NCI-H2171 treated with DMSO at 0.1 percent for 48 hours (cell line): ENCODE data around the gene ATP4B.
"Not testable (repeated sequence)": the region's sequence is repeated elsewhere in the genome, so short reads cannot be mapped to it uniquely, and the experiment has no call there.

Source experiments
- DNase-seq: peaks from one replicate; lab custom pipeline; 2025; lab: John Stamatoyannopoulos, UW

ATP4B gene

DNA sequence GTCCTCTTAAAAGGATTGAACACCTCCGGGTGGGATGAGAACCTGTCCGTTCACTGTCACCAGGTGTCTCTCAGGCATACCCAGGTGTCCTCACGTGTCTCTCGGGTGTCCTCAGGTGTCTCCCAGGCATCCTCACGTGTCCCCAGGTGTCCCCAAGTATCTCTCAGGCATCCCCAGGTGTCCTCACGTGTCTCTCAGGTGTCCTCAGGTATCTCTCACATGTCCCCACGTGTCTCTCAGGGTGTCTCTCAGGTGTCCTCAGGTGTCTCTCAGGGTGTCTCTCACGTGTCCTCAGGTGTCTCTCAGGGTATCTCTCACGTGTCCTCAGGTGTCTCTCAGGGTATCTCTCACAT, 33.8 kb downstream of the ATP4B start:
- no peak for DNase-seq

DNA sequence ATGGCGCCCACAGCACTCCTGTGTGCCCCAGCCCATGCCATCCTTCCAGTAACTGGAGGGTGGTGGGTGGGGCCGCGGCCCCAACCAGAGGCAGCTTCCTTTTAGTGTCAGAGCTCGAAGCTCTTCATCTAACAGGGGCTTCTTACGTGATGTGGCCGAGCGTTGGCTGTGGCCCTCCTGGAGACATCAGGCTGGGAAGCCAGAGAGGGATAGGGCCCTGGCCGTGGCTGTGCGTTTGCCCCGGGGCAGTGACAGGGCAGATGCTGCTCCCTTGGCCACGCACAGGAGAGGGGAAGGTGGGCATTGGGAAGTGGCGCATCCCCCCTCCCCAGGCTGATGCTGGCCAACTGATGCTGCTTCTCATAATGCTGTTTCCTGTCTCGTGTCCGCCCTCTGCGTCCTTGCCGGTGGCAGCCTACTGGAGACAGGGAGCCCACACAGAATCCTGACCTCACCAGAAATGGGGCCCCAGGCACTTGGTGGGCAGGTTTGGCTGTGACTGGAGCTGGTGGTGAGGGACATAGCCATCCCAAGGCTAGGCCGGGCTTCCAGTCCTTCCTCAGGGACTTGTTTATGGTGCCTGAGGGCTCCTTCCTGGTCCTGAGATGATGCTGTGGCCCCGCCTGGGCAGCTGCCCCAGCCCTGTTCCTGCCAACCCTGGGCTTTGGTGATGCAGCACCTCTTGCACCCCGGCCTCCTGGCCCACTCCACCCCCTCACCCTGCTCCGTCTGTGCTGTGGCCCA, 34.3 kb downstream of the ATP4B start:
- no peak for DNase-seq

DNA sequence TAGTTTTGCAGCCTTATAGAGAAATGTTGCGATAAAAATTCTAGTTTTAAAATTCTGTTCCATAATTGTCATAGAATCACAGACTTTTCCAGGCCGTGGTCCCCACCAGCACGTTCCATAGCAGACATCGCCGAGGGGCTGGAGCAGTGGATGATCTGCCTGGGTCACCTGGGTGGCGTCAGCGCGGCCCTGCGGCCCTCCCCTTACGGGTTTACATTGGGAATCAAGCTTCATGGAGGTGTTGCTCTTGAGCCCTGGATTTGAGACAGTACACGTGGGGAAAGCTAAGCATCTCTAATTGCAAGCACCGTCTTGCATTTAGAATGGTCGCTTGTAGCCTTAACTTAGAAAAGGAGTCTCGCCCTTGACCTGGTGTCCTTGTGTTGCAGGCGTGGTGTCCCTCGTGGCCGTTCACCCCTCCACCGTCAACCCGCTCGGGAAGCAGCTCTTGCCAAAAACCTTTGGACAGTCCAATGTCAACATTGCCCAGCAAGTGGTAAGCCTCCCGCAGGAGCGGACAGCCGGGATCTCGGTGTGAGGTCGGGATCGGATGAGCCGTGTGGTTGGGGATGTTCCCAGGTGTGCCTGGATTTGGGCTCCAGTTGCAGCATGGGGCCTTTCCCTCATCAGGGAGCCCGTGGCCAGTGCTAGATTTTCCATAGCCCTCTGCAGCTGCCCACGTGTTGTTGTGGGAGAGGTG, 35.1 kb downstream of the ATP4B start:
- DNase-seq = no peak

DNA sequence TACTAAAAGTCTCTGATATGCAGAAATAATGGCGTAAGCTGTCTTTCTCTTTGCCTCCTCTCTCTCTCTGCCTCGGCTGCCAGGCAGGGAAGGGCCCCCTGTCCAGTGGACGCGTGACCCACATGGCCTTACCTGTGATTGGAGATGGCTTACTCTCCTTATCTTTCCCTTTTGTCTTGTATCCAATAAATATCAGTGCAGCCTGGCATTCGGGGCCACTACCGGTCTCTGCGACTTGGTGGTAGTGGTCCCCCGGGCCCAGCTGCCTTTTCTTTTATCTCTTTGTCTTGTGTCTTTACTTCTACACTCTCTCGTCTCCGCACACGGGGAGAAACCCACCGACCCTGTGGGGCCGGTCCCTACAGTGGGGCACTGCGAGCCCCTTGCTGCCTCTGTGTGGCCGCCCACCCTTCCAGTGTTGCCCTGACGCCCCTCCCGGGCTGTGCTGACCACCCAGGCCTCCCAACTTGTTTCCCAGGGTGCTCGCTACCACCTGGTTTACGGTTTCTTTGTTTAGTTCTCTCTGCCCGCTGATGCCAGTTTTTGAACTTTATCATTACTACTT, 35.9 kb downstream of the ATP4B start:
- DNase-seq = not testable (repeated sequence)

DNA sequence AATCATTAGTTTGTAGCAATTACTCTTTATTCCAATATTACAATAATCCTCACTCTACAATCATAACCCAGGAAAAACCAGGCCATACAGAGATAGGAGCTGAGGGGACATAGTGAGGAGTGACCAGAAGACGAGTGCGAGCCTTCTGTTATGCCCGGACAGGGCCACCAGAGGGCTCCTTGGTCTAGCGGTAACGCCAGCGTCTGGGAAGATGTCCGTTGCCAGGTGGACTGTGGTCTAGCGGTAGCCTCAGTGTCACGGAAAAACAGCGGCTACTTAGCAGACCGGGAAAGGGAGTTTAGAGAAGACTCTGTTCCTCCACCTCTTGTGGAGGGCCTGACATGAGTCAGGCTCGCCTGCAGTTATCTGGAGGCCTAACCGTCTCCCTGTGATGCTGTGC, 36.5 kb downstream of the ATP4B start:
- not testable (repeated sequence) for DNase-seq

DNA sequence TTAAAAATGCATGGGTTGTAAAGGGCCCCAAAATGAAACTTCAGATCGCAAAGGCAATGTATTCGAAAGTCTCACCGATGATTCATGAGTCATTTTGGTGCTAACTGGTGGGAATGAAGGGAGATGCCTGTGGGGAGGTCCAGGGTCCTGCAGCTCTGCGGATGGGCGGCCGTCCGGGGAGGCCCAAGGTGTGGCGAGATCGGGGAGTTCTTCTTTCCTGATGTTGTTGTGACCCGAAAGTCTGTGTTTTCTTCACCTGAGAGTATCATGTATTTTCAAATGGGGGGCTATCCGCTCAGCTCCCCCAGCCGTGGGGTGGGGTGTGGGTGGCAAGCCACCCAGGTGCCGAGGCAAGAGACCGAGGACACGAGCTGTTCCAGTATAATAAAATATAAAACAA, 37.0 kb downstream of the ATP4B start:
- no peak for DNase-seq

DNA sequence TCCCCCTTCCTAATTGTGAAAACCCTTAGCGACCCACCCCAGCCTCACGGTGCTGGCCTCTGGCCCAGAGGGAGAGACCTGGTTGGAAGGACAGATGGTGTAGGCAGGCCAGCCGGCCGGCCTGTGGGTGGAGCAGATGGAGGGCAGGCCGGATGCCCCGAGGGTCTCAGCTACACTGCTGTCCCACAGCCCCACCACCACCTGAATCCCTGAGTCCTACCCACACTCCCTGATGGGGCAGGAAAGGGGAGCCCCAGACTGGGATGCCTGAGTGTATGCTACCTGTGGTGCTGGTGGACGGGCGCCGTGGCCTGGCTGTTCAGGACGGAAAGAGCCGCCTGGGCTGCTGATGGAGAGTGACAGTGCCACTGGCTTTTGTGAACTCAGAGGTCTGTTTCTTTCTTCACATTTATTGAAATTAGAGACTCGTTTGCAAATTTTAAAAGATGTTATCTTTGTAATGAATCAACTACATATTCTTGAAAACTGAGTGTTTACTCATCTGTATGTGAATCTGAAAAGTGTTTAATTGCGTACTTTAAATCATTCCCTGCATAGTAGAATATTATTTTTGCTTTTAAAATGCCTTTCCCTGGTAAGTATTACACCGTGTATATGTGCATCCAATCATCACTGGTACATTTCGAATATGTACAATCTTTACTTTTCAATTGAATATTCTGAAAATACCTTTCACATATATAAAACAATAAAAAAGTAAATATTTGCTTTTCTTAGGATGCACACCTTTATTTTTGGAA, 37.8 kb downstream of the ATP4B start:
- no peak for DNase-seq

DNA sequence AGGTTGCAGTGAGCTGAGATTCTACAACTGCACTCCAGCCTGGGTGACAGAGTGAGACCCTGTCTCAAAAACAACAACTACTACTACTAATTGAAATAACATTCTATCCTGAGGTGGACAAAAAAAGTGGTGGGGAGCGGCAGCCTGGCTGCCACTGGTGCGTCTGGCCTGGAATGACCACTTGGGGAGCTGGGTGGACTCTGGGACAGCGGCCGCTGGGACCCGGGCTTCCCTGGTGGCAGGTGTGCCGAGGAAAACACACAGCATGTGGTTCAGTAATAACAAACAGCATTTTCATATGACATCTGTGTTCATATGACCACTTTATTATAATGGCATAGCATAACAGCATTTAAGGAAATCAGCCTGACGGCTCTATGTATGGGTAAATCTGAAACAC, 39.5 kb downstream of the ATP4B start:
- DNase-seq = no peak

DNA sequence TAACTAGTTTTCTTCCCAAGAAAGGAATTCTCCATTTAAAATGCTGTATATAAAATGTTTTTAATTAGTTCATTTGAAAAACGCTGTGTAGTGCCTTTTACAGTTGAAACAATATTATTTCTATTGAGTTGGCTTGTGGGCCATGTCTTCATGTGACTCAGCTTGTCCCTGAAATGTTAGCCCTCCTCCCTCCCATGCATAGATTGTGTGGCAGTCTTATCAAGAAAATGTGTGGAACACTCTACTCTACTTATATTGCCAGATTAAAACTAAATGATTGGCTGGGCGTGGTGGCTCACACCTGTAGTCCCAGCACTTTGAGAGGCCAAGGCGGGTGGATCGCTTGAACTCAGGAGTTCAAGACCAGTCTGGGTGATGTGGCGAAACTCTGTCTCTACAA, 40.0 kb downstream of the ATP4B start:
- no peak for DNase-seq

DNA sequence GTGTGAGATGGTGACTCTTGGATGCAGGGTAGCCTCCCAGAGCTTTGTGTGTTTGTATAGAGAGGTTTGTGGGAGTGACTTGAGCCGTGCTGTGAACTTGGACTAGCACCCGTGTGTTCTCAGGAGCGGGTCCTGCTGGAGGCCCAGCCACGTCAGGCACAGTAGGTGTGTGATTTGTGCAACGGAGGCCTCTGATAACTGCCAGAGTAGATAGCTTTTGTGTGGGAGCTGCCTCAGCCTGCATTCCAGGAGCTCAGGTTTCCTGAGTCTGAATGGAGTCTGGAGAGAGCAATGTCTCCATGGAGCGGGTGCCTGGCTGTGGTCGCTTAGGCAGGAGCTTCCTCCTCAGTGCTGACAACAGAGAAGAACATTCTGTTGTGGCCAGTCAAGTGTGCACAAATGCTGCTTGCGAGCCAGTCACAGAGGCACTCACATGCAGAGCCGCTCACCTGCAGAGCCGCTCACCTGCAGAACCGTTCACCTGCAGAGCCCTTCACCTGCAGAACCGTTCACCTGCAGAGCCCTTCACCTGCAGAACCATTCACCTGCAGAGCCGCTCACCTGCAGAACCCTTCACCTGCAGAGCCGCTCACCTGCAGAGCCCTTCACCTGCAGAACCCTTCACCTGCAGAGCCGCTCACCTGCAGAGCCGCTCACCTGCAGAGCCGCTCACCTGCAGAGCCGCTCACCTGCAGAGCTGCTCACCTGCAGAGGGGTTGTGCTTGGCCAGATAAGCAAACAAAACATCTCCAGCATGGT, 40.8 kb downstream of the ATP4B start:
- DNase-seq = peak; percentile 49

DNA sequence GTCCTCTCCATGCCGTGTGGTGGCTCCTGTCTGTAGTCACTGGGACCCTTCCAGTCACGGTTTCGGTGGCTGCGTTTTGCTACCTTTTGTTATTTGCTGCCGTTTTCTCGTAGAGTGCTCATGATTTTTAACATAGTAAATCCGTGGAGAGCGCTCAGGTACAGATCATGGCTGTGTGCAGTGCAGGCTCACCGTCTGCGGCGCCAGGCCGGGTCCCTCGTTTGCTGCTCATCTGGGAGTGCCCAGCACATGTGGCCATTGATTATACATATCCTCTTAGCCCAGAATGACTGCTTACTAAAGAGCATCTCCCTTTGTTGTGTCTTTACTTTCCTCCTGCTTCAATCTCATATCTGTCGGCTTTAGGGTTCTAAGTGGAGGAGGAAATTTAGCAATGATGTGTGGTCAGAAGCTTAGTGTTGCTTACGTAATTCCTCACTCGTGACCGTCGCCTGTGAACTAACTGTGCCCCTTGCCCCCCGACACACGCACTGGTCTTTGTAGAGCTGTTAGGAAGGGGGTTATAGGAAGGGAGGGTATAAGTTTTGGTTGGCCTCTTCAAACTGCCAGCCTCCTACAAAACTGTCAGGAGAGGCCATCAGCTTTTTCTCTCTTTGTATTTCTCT, 41.6 kb downstream of the ATP4B start:
- no peak for DNase-seq

DNA sequence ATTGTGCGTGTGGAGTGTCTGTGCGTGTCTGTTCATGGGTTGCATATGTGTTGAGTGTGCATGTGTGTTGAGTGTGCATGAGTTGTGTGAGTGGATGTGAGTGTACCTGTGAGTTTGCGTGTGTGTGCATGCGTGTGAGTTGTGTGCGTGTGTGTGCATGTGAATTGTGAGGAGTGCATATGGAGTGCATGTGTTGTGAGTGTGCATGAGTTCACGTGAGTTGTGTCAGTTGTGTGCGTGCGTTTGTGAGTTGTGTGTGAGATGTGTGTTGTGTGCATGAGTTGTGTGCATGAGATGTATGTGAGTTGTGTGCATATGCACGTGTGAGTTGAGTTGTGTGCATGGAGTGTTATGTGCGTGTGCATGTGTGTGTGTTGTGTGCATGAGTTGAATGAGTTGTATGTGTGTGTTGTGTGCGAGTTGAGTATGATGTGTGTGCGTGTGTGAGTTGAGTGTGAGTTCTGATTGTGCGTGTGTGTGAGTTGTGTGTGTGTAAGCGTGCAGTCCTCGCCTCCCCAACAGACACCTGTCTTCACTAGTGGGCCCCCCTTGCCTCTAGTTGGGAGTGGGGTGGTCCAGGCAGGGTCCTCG, 44.1 kb downstream of the ATP4B start:
- DNase-seq = no peak

DNA sequence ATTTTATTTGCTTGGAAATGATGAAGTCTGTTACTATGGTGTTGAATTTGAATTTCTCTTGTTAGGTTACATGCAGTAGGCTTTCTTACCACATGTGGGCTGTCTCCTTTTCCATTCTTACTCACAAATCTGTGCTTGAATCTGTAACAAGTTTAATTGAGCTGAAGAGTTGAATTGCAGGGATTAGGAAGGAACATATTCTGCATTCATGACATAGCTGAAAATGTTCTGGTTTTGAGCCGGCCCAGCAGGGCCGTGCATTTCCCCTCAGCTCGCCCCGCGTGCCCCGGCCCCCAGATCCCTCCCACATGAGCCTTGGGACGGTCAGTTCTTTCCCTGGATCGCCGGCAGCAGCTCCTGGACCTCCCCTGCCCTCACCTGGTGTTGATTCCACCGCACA, 45.4 kb downstream of the ATP4B start:
- DNase-seq = no peak

DNA sequence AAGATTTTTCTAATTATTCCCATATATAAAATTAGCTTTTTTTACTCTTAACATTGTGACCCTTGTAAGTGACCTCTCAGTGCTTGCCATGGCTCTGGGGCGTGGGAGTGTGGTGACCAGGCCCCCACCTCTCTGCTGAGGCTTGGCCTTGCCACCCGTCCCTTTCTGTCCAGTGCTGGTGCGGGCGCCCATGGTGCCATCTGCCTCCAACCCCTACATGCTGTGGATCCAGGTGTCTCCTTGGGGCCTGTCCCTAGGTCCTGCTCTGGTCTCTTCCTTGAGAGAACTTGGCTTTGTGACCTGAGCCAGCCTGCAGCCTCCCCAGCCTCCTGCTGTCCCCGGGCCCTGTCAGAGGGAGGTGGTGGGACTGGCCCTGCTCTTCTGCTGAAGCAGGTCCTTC, 46.0 kb downstream of the ATP4B start:
- DNase-seq = no peak

DNA sequence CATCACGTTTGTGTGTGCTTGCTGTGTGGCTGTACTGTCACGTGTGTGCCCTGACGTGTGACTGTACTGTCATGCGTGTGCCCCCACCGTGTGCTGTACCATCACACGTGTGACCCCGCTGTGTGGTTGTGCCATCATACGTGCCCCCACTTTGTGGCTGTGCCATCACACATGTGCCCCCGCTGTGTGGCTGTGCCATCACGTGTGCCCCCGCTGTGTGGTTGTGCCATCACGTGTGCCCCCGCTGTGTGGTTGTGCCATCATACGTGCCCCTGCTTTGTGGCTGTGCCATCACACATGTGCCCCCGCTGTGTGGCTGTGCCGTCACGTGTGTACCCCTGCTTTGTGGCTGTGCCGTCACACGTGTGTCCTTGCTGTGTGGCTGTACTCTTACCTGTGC, 47.7 kb downstream of the ATP4B start:
- no peak for DNase-seq

DNA sequence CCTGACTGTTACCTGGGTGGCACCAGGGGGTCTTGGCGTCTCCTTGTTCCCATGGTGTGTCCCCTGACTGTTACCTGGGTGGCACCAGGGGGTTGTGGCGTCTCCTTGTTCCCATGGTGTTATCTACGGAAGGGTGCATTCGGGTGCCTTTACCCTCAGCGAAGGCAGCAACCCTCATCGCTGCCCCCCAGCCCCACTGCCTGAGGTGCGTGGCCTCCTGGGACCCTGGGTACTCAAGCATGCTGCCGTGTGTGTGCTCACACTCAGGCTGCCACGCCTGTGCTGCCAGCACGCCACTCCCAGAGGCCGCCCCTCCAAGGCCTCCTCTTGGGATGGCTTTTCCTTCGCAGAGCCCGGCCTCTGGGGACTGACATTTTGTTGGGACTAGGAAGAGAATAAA, 48.4 kb downstream of the ATP4B start:
- DNase-seq = no peak

DNA sequence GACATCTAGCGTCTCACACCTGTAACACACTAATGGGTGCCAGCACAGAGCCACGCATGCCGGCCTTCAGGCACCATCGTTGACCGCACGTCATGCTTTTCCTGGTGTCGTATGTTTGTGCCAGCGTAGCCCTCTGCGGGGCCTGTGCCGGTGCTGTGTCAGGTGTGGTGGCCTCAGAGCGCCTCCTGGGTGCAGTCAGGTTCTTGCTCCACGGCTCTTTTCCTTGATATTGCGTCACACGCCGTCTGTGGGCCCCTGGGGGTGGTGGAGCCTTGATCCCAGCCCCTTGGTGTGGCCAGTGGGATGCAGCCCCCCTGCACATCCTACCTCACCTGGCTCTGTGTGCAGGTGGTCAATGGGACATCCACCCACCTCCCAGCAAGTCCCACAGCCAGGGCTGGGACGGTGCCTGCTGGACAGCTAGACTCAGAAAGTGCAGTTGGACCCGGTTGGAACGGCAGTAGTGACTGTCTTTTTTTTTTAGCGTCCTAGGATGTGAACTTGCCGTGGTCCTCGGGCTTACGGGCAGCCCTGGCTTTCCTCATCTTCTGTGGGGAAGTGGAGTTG, 48.9 kb downstream of the ATP4B start:
- no peak for DNase-seq

DNA sequence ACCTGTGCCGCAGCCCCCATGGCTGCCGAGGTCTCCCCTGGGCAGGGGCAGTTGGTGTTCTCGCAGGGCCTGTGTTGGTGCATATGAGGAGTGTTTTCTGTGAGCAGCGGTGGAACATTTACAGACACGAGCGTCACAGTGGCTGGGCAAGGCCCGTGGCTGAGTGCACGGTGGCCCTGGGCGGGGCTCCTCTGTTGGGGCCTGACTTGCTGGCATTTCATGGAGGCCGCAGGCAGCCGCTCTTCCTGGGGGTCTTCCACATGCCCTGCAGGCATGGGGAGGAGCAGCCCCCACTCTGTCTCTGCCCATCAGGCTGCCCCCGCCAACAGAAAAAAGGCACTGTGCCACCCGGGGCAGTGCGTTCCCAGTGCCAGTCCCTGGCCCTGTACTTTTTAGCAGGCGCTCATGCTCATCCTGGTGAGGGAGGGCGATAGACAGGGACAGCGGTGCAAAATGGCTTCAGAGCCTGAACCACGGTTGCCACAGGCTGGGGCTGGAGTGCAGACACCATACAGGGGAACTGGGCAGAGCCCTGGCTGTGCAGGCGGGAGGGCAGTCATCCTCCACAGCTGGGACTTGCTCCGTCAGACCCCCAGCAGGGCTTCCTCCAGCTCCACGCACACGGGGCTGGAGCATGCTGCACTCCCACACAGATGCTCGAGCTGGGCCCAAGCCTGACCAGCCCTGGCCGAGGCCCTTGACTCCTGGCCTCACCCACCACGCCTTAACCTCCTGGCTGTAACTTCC, 49.9 kb downstream of the ATP4B start:
- no peak for DNase-seq

DNA sequence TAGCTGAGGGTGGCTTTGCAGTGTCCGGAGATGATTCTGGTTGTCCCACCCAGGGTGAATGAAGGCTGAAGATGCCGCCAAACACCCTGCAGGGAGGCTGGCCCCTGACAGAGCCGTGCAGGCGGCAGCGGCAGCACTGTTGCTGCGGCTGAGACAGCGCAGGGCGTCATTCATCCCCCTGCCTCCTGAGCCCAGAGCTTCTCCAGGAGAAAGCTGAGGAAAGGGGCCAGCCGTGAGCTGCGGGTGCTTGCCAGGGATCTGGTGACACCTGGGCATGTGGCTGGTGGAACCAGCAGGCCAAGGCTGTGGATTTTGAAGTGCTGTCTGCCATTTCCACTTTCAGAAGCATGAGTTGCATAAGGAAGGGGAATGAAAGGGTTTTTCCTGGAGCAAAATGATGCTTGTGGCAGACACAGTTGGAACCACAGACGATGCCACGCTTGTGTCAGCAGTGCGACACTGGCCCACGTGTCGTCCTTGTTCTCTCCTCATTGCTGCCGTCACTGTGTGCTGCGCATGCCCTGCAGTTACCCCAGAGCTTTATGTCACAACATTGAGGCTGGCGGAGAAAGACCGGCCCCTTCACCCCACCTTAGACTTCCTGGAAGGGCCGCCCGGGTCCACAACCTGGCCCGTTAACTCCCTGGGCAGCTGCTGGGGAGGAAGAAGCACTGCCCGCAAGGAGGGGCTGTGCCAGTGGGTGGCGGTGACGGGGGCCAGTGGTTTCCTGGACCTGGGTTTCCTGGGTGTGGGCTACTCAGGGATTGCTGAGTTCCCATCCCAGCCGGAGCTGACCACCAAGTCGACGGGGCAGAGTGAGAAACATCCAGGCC, 50.7 kb downstream of the ATP4B start:
- no peak for DNase-seq
